Activated CD8-positive, alpha-beta T cell treated with anti-CD3 and anti-CD28 coated beads, Interleukin-2, amount 10 ng/mL, durations not matched to agents 7 days and 5 days (primary cell): ENCODE measurements around the gene TRIML2. TPM values are rescaled to one million over a fixed set of nuclear protein-coding genes. Genes with fewer than 3 reads are reported as not detected.

Experiments
- ATAC-seq: fragments of 150-1000 bp; cut with Tn5 transposase; one replicate; pipeline ENCODE4 v1.10.0; 2021; ENCODE audit warnings: moderate library complexity
- CTCF ChIA-PET: fragments of 350-600 bp; sonication (Branson Sonifier 250); formaldehyde crosslinking; loops from one replicate; lab custom pipeline; 2021; ENCODE audit warnings: antibody characterized with exemption; lab: Charles Lee
- POLR2A ChIA-PET: fragments of 350-600 bp; sonication (Branson Sonifier 250); formaldehyde crosslinking; loops from one replicate; lab custom pipeline; 2021; ENCODE audit warnings: antibody characterized with exemption; lab: Charles Lee
- DNase-seq: peaks from one replicate; pipeline ENCODE4 v3.0.0-alpha.2; 2020
- H3K27ac Mint-ChIP-seq: one replicate; pipeline ENCODE4 v1.8.0; 2021; ENCODE audit warnings: mild to moderate bottlenecking, mixed read lengths
- H3K27me3 Mint-ChIP-seq: one replicate; pipeline ENCODE4 v1.8.0; 2021; ENCODE audit warnings: low read depth, mixed read lengths
- H3K36me3 Mint-ChIP-seq: one replicate; pipeline ENCODE4 v1.8.0; 2021; ENCODE audit warnings: low read depth, mixed read lengths
- H3K4me1 Mint-ChIP-seq: one replicate; pipeline ENCODE4 v1.8.0; 2021; ENCODE audit warnings: low read depth, mixed read lengths
- H3K4me3 Mint-ChIP-seq: one replicate; pipeline ENCODE4 v1.8.0; 2021; ENCODE audit warnings: mild to moderate bottlenecking, mixed read lengths
- H3K9me3 Mint-ChIP-seq: one replicate; pipeline ENCODE4 v1.8.0; 2022; ENCODE audit warnings: mixed read lengths; ENCODE audit not compliant: insufficient read depth
- total RNA-seq, 2 experiments: library from RNA; stranded (reverse); gene quantifications; one replicate each; pipeline ENCODE4 v1.2.3, GENCODE V29; 2021

Gene TRIML2
- total RNA-seq, result not detected

DNA sequence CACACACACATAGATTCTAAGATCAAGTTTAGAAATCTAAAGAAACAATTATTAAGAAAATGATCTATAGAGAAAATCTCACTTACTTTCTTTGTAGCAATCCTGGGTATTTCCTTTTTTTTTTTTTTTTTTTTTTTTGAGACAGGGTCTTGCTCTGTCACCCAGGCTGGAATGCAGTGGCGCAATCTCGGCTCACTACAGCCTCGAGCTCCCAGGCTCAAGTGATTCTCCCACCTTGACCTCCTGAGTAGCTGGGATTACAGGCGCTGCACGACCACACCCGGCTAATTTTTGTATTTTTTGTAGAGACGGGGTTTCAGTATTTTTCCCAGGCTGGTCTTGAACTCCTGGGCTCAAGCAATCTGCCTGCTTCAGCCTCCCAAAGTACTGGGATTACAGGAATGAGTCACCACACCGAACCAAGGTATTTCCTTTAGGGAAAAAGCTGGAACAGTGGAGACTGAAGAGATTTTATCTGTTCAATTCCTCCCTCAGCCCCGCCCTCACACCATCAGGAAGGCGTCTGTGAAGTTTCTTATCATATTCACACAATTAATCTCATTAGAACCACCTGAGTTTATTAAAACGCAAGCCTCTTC is at the start of gene TRIML2:
Gene TRIML2, minus strand, starts transcription at position 447 of the 599 bp plus-strand sequence. CDS start 4,235 bp downstream, outside the sequence.
- Mint-ChIP-seq H3K27ac (no peak within 1 kb of the TSS), H3K9me3 (peaks cover 12% of the 10 kb centered on the region), H3K27me3 (no peaks in the 10 kb centered on the region), H3K36me3 (no peaks in the 10 kb centered on the region), H3K4me3 (no peak within 1 kb of the TSS), H3K4me1 (no peaks in the 10 kb centered on the region)
- POLR2A ChIA-PET, result no interaction called here
- CTCF ChIA-PET, result no interaction called here
- ATAC-seq, result no peak
- DNase-seq, result no peak

- Mint-ChIP-seq H3K9me3 (peaks cover 13% of the 10 kb centered on the region), H3K36me3 (no peaks in the 10 kb centered on the region), H3K27me3 (no peaks in the 10 kb centered on the region), H3K27ac (no peak overlapping the region), H3K4me1 (no peaks in the 10 kb centered on the region), H3K4me3 (no peak overlapping the region)
- no peak for ATAC-seq
- CTCF ChIA-PET, result no interaction called here
- no peak for DNase-seq
- POLR2A ChIA-PET, result no interaction called here
Measured at GRCh38 chr4:188158336-188158735, 48.9 kb upstream of the TRIML2 start.

- Mint-ChIP-seq H3K4me1 (no peaks in the 10 kb centered on the region), H3K27ac (no peak overlapping the region), H3K4me3 (no peak overlapping the region), H3K9me3 (peaks cover 6% of the 10 kb centered on the region), H3K36me3 (no peaks in the 10 kb centered on the region), H3K27me3 (no peaks in the 10 kb centered on the region)
- ATAC-seq, result no peak
- no peak for DNase-seq
- CTCF ChIA-PET, result no interaction called here
- POLR2A ChIA-PET, result no interaction called here
Measured at GRCh38 chr4:188154668-188155405, 45.4 kb upstream of the TRIML2 start.

- no peak overlapping the region for H3K4me3 Mint-ChIP-seq
- CTCF ChIA-PET, result no interaction called here
- POLR2A ChIA-PET, result no interaction called here
- no peaks in the 10 kb centered on the region for H3K4me1 Mint-ChIP-seq
- H3K9me3 Mint-ChIP-seq, result no peaks in the 10 kb centered on the region
- no peaks in the 10 kb centered on the region for H3K36me3 Mint-ChIP-seq
- DNase-seq (no peak), ATAC-seq (no peak)
- no peak overlapping the region for H3K27ac Mint-ChIP-seq
- no peaks in the 10 kb centered on the region for H3K27me3 Mint-ChIP-seq
Measured at GRCh38 chr4:188147776-188148175, 38.4 kb upstream of the TRIML2 start.

- H3K4me1 Mint-ChIP-seq, result no peaks in the 10 kb centered on the region
Measured at GRCh38 chr4:188147176-188147575, 37.8 kb upstream of the TRIML2 start.

DNA sequence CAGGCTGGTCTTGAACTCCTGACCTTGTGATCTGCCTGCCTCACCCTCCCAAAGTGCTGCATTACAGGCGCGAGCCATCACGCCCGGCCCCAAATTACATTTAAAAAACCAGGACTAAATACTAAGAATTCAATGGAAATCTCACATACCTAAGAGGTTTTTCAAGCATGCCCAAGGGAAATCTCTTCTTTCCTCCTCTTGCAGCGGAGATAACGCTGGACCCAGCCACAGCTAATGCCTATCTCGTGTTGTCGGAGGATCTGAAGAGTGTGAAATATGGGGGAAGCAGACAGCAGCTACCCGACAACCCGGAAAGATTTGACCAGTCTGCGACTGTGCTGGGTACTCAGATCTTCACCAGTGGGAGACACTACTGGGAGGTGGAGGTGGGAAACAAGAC is 37.2 kb upstream of the TRIML2 start:
- no peak overlapping the region for H3K27ac Mint-ChIP-seq
- no peaks in the 10 kb centered on the region for H3K9me3 Mint-ChIP-seq
- ChIA-PET CTCF (no interaction called here), POLR2A (no interaction called here)
- H3K36me3 Mint-ChIP-seq, result no peaks in the 10 kb centered on the region
- no peaks in the 10 kb centered on the region for H3K4me1 Mint-ChIP-seq
- ATAC-seq (no peak), DNase-seq (no peak)
- H3K4me3 Mint-ChIP-seq, result no peak overlapping the region
- no peaks in the 10 kb centered on the region for H3K27me3 Mint-ChIP-seq

More at GRCh38 chr4:188147176-188147575, 37.8 kb upstream of the TRIML2 start:
- POLR2A ChIA-PET, result no interaction called here
- Mint-ChIP-seq H3K27me3 (no peaks in the 10 kb centered on the region), H3K9me3 (no peaks in the 10 kb centered on the region), H3K4me3 (no peak overlapping the region), H3K27ac (no peak overlapping the region), H3K36me3 (no peaks in the 10 kb centered on the region)
- ATAC-seq, result no peak
- no peak for DNase-seq
- CTCF ChIA-PET, result no interaction called here

- DNase-seq, result no peak
- Mint-ChIP-seq H3K4me1 (no peaks in the 10 kb centered on the region), H3K27me3 (no peaks in the 10 kb centered on the region), H3K4me3 (no peak overlapping the region), H3K9me3 (peaks cover 2% of the 10 kb centered on the region), H3K36me3 (no peaks in the 10 kb centered on the region), H3K27ac (no peak overlapping the region)
- ATAC-seq, result no peak
- ChIA-PET POLR2A (no interaction called here), CTCF (no interaction called here)
Measured at GRCh38 chr4:188145601-188146000, 36.2 kb upstream of the TRIML2 start.

- no peak overlapping the region for H3K4me3 Mint-ChIP-seq
- H3K27ac Mint-ChIP-seq, result no peak overlapping the region
- POLR2A ChIA-PET, result no interaction called here
- CTCF ChIA-PET, result no interaction called here
- peaks cover 4% of the 10 kb centered on the region for H3K9me3 Mint-ChIP-seq
- H3K4me1 Mint-ChIP-seq, result no peaks in the 10 kb centered on the region
- ATAC-seq, result no peak
- DNase-seq, result no peak
- no peaks in the 10 kb centered on the region for H3K36me3 Mint-ChIP-seq
- H3K27me3 Mint-ChIP-seq, result no peaks in the 10 kb centered on the region
Measured at GRCh38 chr4:188143731-188144130, 34.3 kb upstream of the TRIML2 start.

DNA sequence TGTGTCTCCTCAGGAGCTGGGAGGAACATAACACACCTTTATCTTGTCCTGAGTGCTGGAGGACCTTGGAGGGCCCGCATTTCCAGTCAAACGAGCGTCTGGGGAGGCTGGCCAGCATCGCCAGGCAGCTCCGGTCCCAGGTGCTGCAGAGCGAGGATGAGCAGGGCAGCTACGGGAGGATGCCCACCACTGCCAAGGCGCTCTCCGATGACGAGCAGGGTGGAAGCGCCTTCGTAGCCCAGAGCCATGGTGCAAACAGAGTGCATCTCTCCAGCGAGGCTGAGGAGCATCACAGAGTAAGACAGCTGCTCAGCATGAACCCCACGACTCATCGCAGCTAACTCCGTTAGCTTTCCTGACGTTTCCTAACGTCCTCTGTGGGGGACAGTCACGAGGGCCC is 30.3 kb upstream of the TRIML2 start:
- Mint-ChIP-seq H3K4me1 (no peaks in the 10 kb centered on the region), H3K27ac (no peak overlapping the region), H3K27me3 (no peaks in the 10 kb centered on the region), H3K9me3 (peaks cover 15% of the 10 kb centered on the region), H3K4me3 (no peak overlapping the region), H3K36me3 (no peaks in the 10 kb centered on the region)
- POLR2A ChIA-PET, result no interaction called here
- DNase-seq (no peak), ATAC-seq (no peak)
- CTCF ChIA-PET, result no interaction called here

- H3K9me3 Mint-ChIP-seq, result peaks cover 15% of the 10 kb centered on the region
- ATAC-seq (no peak), DNase-seq (no peak)
- H3K4me1 Mint-ChIP-seq, result no peaks in the 10 kb centered on the region
- H3K27me3 Mint-ChIP-seq, result no peaks in the 10 kb centered on the region
- H3K27ac Mint-ChIP-seq, result no peak within 1 kb of the TSS
- CTCF ChIA-PET, result no interaction called here
- H3K36me3 Mint-ChIP-seq, result no peaks in the 10 kb centered on the region
- POLR2A ChIA-PET, result no interaction called here
- H3K4me3 Mint-ChIP-seq, result no peak within 1 kb of the TSS
Measured at GRCh38 chr4:188139141-188139540, 29.7 kb upstream of the TRIML2 start, which contains the start of gene TRIML1. TRIML1 (plus strand) TSS chr4:188139441; CDS start chr4:188139559, 118 bp downstream.

GRCh38 chr4:188138227-188138626 is 28.8 kb upstream of the TRIML2 start:
- DNase-seq, result no peak
- Mint-ChIP-seq H3K9me3 (peaks cover 15% of the 10 kb centered on the region), H3K36me3 (no peaks in the 10 kb centered on the region), H3K27ac (no peak overlapping the region), H3K27me3 (no peaks in the 10 kb centered on the region), H3K4me1 (no peaks in the 10 kb centered on the region), H3K4me3 (no peak overlapping the region)
- ATAC-seq, result no peak
- ChIA-PET POLR2A (no interaction called here), CTCF (no interaction called here)

DNA sequence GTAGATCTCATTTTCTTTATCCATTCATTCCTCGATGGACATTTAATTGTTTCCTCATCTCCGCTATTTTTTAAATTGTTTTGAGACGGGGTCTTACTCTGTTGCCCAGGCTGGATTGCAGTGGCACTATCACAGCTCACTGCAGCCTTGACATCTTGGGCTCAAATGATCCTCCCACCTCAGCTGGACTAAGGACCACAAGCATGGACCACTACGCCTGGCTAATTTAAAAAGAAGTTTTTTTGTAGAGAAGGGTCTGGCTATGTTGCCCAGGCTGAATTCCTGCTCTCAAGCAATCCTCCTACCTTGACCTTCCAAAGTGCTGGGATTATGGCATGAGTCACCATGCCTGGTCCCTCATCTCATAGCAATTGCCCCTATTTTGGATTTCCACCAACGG is 22.8 kb upstream of the TRIML2 start:
- ChIA-PET CTCF (no interaction called here), POLR2A (no interaction called here)
- ATAC-seq (no peak), DNase-seq (no peak)
- Mint-ChIP-seq H3K4me1 (no peaks in the 10 kb centered on the region), H3K36me3 (no peaks in the 10 kb centered on the region), H3K27me3 (no peaks in the 10 kb centered on the region), H3K4me3 (no peak overlapping the region), H3K27ac (no peak overlapping the region), H3K9me3 (peaks cover 15% of the 10 kb centered on the region)
